Fibroblast of lung (primary cell): ENCODE results near the gene CBFB.

Experiments used
- CTCF ChIP-seq, 2 donors: IDR thresholded peaks in 1 of 2; conservative IDR thresholded peaks in 1 of 2; 1 replicate in 1 of 2; 2 replicates in 1 of 2; pipeline ENCODE4 v1.5.1; 2011 to 2012; ENCODE audit warnings: low read length in 2 of 2, control low read depth in 1 of 2, inconsistent platforms in 1 of 2, low read depth in 1 of 2, mild to moderate bottlenecking in 1 of 2
- EZH2 ChIP-seq: IDR thresholded peaks from 2 replicates; pipeline ENCODE4 v1.5.1; 2012; ENCODE audit warnings: low read length, control low read depth, mild to moderate bottlenecking; ENCODE audit errors: missing control alignments

- TF ChIP-seq CTCF (conservative IDR thresholded peaks at IDR 0.05 in 1 of 2, IDR thresholded peaks at IDR 0.05 in 1 of 2; ENCODE audit: low read depth in 1 of 2, low read length in 2 of 2) = no peak
- no peak for TF ChIP-seq EZH2
These were observed 4.4 kb upstream of the CBFB start for GRCh38 chr16:67024384-67025209.
